A673 (cell line): ENCODE data around the gene TUBA1A. TPM values are rescaled to one million over a fixed set of nuclear protein-coding genes. Genes with fewer than 3 reads are reported as not detected.

ENCODE experiments used
- Bru-seq: library from RNA; stranded (reverse); fragments of 400-500 nt; gene quantifications from one replicate; lab custom pipeline; 2021; lab: Mats Ljungman, UMichigan
- BruChase-seq, 2 experiments: library from RNA; stranded (reverse); fragments of 400-500 nt; gene quantifications; one replicate each; lab custom pipeline; 2021; lab: Mats Ljungman, UMichigan
- BruUV-seq: library from RNA; stranded (reverse); fragments of 400-500 nt; replicated peaks from 2 replicates; lab custom pipeline; 2021; lab: Mats Ljungman, UMichigan
- CTCF ChIA-PET: fragments of 300-600 bp; sonication (Branson Sonifier 250); formaldehyde crosslinking; loops from one replicate; lab custom pipeline; 2022; ENCODE audit warnings: antibody characterized with exemption; lab: Charles Lee
- POLR2A ChIA-PET: fragments of 300-600 bp; sonication (Branson Sonifier 250); formaldehyde crosslinking; loops from one replicate; lab custom pipeline; 2022; ENCODE audit warnings: antibody characterized with exemption; ENCODE audit not compliant: low non-redundant PET; lab: Charles Lee
- DNase-seq: peaks from one replicate; pipeline ENCODE4 v3.0.0-alpha.2; 2015; ENCODE audit warnings: low spot score
- H3K27ac ChIP-seq: fragments of 200-600 bp; sonication (generic); 2 replicates; pipeline ENCODE4 v1.5.1; 2016; ENCODE audit warnings: mixed run types, low read depth, mild to moderate bottlenecking, mixed read lengths, antibody characterized with exemption, low read length; ENCODE audit not compliant: poor library complexity, severe bottlenecking
- H3K27me3 ChIP-seq: fragments of 200-600 bp; sonication (generic); replicated peaks from 2 replicates; pipeline ENCODE4 v1.6.1; 2017; ENCODE audit warnings: mixed run types, low read depth, mild to moderate bottlenecking, mixed read lengths, antibody characterized with exemption, low read length; ENCODE audit not compliant: insufficient read depth, poor library complexity
- H3K36me3 ChIP-seq: fragments of 200-600 bp; sonication (generic); 2 replicates; pipeline ENCODE4 v1.6.1; 2016; ENCODE audit warnings: mixed run types, mild to moderate bottlenecking, mixed read lengths, antibody characterized with exemption, low read length; ENCODE audit not compliant: insufficient read depth, poor library complexity, severe bottlenecking
- H3K4me1 ChIP-seq: fragments of 200-600 bp; sonication (generic); 2 replicates; pipeline ENCODE4 v1.6.1; 2017; ENCODE audit warnings: mixed run types, mild to moderate bottlenecking, mixed read lengths, antibody characterized with exemption, low read length; ENCODE audit not compliant: insufficient read depth, poor library complexity, severe bottlenecking
- H3K4me3 ChIP-seq: fragments of 200-600 bp; sonication (generic); 2 replicates; pipeline ENCODE4 v1.5.1; 2016; ENCODE audit warnings: low read depth, mixed run types, mild to moderate bottlenecking, mixed read lengths, low read length; ENCODE audit not compliant: poor library complexity, severe bottlenecking
- H3K9me3 ChIP-seq: fragments of 200-600 bp; sonication (generic); 2 replicates; pipeline ENCODE4 v1.6.1; 2016; ENCODE audit warnings: mixed run types, low read depth, mild to moderate bottlenecking, mixed read lengths, antibody characterized with exemption, low read length; ENCODE audit not compliant: poor library complexity, severe bottlenecking
- CTCF ChIP-seq: fragments of 300-800, 200-600 bp; sonication (generic); conservative IDR thresholded peaks from 2 replicates; pipeline ENCODE4 v1.5.1; 2017; ENCODE audit warnings: low read depth, mild to moderate bottlenecking, antibody characterized with exemption, low read length, moderate library complexity, mixed read lengths
- EZH2 ChIP-seq: fragments of 200-600 bp; sonication (generic); IDR thresholded peaks from 2 replicates; pipeline ENCODE4 v1.6.1; 2017; ENCODE audit warnings: borderline replicate concordance, low read depth, mild to moderate bottlenecking, mixed read lengths, antibody characterized with exemption, low read length; ENCODE audit not compliant: poor library complexity, severe bottlenecking
- intact Hi-C: fragments of 100-400 bp; cut with micrococcal nuclease; formaldehyde crosslinking; loops from one replicate; pipeline ENCODE4 v1.10.0; 2022; ENCODE audit not compliant: unreplicated experiment
- long read RNA-seq: library from polyadenylated mRNA; stranded (forward); transcript quantifications from one replicate; pipeline ENCODE4 v2.0.0, GENCODE V29; 2022
- total RNA-seq: library from RNA; stranded (reverse); gene quantifications from 2 replicates; pipeline ENCODE4 v1.2.3, GENCODE V29; 2021

Gene TUBA1A
- total RNA-seq = 421 and 504 TPM in 2 replicates
- Bru-seq, nascent RNA = percentile 94 among the genes with signal in this experiment
- BruChase-seq, experiment 1, labeled RNA remaining after a 2-hour chase = percentile 95 among the genes with signal in this experiment
- BruChase-seq, experiment 2, labeled RNA remaining after a 6-hour chase = percentile 98 among the genes with signal in this experiment
- long read RNA-seq, transcript TUBA1A-202 (4 exons, 1,915 nt) = major isoform, 2,062 of 2,191 reads
- long read RNA-seq, transcript TUBA1A-207 (3 exons, 1,384 nt) = minor isoform, 17 of 2,191 reads
- long read RNA-seq, transcript TUBA1A-201 (4 exons, 1,887 nt) = minor isoform, 17 of 2,191 reads
- long read RNA-seq, partial matches to known transcripts = 3 of 2,191 reads
- long read RNA-seq, other reads (novel, unspliced or antisense) = 88 of 2,191 reads

GRCh38 chr12:49188916-49189367 is at the start of gene TUBA1A:
Gene TUBA1A, minus strand, starts transcription at chr12:49189080. Its CDS starts 101 bp downstream, at chr12:49188979.
- TF ChIP-seq EZH2 (no peak), CTCF (no peak)

GRCh38 chr12:49236423-49236822 is 47.5 kb upstream of the TUBA1A start:
- CTCF ChIA-PET = interaction anchor here (2.7 kb wide), 1 partner anchor 148 kb away, joined by 25 read pairs; no protein-coding TSS in a partner anchor
- no peak overlapping the region for H3K4me3 ChIP-seq
- H3K27ac ChIP-seq = no peak overlapping the region
- H3K4me1 ChIP-seq = peaks cover 21% of the 10 kb centered on the region
- intact Hi-C loops = loop anchor here (5.0 kb wide), 1 partner anchor 174 kb away; the partner anchor contains the start of gene KMT2D
- no peaks in the 10 kb centered on the region for H3K36me3 ChIP-seq
- no TSS peak for BruUV-seq
- POLR2A ChIA-PET = interaction anchor here (0.7 kb wide), 1 partner anchor 106 kb away, joined by 3 read pairs; no protein-coding TSS in a partner anchor
- H3K9me3 ChIP-seq = no peaks in the 10 kb centered on the region
- TF ChIP-seq CTCF (no peak), EZH2 (no peak)
- H3K27me3 ChIP-seq = no peaks in the 10 kb centered on the region
- no peak for DNase-seq

More at GRCh38 chr12:49188916-49189367, at the start of gene TUBA1A:
- peak within 1 kb of the TSS; percentile 89 for H3K27ac ChIP-seq
- ChIA-PET CTCF (interaction anchor here (0.5 to 1.1 kb wide), 3 partner anchors 44 to 102 kb away, joined by 3 to 5 read pairs (median 3); no protein-coding TSS in a partner anchor), POLR2A (interaction anchor here (0.7 kb wide), 1 partner anchor 59 kb away, joined by 3 read pairs; no protein-coding TSS in a partner anchor)
- intact Hi-C loops = loop anchor here (2.0 kb wide), 2 partner anchors 46 to 58 kb away; partner anchors contain the start of gene TUBA1B
- peaks cover 21% of the 10 kb centered on the region for H3K4me1 ChIP-seq
- no TSS peak for BruUV-seq
- DNase-seq = peak; percentile 100
- peaks cover 22% of the 10 kb centered on the region for H3K36me3 ChIP-seq
- H3K27me3 ChIP-seq = no peaks in the 10 kb centered on the region
- H3K4me3 ChIP-seq = peak within 1 kb of the TSS; percentile 94
- H3K9me3 ChIP-seq = no peaks in the 10 kb centered on the region

- H3K27ac ChIP-seq = peak overlapping the region; percentile 78
- BruUV-seq = TSS peak; percentile 83
- TF ChIP-seq EZH2 = no peak
- no peak for TF ChIP-seq CTCF
- peak overlapping the region; percentile 51 for H3K4me3 ChIP-seq
- no peak for DNase-seq
- POLR2A ChIA-PET = no interaction called here
- no peaks in the 10 kb centered on the region for H3K27me3 ChIP-seq
- H3K36me3 ChIP-seq = no peaks in the 10 kb centered on the region
- H3K9me3 ChIP-seq = no peaks in the 10 kb centered on the region
- peaks cover 21% of the 10 kb centered on the region for H3K4me1 ChIP-seq
- intact Hi-C loops = loop anchor here (1.0 to 2.0 kb wide), 2 partner anchors 45 to 103 kb away; partner anchors contain the start of genes TUBA1A and TUBA1B
- CTCF ChIA-PET = interaction anchor here (0.7 to 2.7 kb wide), 4 partner anchors 10 to 146 kb away, joined by 3 to 25 read pairs (median 6); partner anchors contain the start of gene TUBA1A
These were observed 45.1 kb upstream of the TUBA1A start for GRCh38 chr12:49233842-49234526.
